Mammary epithelial cell (primary cell): Measurements from ENCODE around the gene SH2D2A.

Experiments
- EZH2 ChIP-seq: IDR thresholded peaks from 2 replicates; pipeline ENCODE4 v1.6.1; 2012; ENCODE audit warnings: low read length, inconsistent platforms, borderline replicate concordance
- TF ChIP-seq, protein P1 (sequence below), 2 donors: IDR thresholded peaks in 1 of 2; conservative IDR thresholded peaks in 1 of 2; 2 replicates each; pipeline ENCODE4 v1.5.1; 2011 to 2012; ENCODE audit warnings: inconsistent platforms in 2 of 2, low read length in 2 of 2, mild to moderate bottlenecking in 2 of 2, control low read depth in 1 of 2, low read depth in 1 of 2; ENCODE audit not compliant: insufficient read depth in 1 of 2; ENCODE audit errors: extremely low read depth in 1 of 2

GRCh38 chr1:156834322-156834721 is 17.7 kb upstream of the SH2D2A start:
- TF ChIP-seq, protein P1, sequence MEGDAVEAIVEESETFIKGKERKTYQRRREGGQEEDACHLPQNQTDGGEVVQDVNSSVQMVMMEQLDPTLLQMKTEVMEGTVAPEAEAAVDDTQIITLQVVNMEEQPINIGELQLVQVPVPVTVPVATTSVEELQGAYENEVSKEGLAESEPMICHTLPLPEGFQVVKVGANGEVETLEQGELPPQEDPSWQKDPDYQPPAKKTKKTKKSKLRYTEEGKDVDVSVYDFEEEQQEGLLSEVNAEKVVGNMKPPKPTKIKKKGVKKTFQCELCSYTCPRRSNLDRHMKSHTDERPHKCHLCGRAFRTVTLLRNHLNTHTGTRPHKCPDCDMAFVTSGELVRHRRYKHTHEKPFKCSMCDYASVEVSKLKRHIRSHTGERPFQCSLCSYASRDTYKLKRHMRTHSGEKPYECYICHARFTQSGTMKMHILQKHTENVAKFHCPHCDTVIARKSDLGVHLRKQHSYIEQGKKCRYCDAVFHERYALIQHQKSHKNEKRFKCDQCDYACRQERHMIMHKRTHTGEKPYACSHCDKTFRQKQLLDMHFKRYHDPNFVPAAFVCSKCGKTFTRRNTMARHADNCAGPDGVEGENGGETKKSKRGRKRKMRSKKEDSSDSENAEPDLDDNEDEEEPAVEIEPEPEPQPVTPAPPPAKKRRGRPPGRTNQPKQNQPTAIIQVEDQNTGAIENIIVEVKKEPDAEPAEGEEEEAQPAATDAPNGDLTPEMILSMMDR (conservative IDR thresholded peaks at IDR 0.05 in 1 of 2, IDR thresholded peaks at IDR 0.05 in 1 of 2; ENCODE audit: extremely low read depth in 1 of 2, insufficient read depth in 1 of 2, low read depth in 1 of 2, low read length in 2 of 2), result no peak
- no peak for TF ChIP-seq EZH2
